ENCODE results near the gene IL36A.

GRCh38 chr2:112989611-112990010 lies 15.6 kb upstream of the IL36A start:
- no peak for TF ChIP-seq PRDM1 (tag by site-specific recombination; IDR thresholded peaks at IDR 0.05)
- TF ChIP-seq ZNF394 (tag by site-specific recombination; IDR thresholded peaks at IDR 0.05; ENCODE audit: borderline replicate concordance), result no peak
- TF ChIP-seq, protein P1, sequence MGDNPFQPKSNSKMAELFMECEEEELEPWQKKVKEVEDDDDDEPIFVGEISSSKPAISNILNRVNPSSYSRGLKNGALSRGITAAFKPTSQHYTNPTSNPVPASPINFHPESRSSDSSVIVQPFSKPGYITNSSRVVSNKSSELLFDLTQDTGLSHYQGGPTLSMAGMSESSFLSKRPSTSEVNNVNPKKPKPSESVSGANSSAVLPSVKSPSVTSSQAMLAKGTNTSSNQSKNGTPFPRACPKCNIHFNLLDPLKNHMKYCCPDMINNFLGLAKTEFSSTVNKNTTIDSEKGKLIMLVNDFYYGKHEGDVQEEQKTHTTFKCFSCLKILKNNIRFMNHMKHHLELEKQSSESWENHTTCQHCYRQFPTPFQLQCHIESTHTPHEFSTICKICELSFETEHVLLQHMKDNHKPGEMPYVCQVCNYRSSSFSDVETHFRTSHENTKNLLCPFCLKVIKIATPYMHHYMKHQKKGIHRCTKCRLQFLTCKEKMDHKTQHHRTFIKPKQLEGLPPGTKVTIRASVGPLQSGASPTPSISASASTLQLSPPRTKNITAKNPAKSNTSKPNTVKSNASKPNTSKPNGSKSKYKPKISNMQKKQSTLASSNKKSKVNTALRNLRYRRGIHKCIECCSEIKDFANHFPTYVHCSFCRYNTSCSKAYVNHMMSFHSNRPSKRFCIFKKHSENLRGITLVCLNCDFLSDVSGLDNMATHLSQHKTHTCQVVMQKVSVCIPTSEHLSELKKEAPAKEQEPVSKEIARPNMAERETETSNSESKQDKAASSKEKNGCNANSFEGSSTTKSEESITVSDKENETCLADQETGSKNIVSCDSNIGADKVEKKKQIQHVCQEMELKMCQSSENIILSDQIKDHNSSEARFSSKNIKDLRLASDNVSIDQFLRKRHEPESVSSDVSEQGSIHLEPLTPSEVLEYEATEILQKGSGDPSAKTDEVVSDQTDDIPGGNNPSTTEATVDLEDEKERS (tag by site-specific recombination; IDR thresholded peaks at IDR 0.05), result no peak
